Suppressor macrophage treated with lipopolysaccharide for 4 hours (primary cell): ENCODE measurements around the gene ANO10.
"Not testable (repeated sequence)": the region's sequence is repeated elsewhere in the genome, so short reads cannot be mapped to it uniquely, and the experiment has no call there.

Experiments used
- DNase-seq: peaks from one replicate; pipeline ENCODE4 v3.0.0-alpha.2; 2020

ANO10 gene

DNA sequence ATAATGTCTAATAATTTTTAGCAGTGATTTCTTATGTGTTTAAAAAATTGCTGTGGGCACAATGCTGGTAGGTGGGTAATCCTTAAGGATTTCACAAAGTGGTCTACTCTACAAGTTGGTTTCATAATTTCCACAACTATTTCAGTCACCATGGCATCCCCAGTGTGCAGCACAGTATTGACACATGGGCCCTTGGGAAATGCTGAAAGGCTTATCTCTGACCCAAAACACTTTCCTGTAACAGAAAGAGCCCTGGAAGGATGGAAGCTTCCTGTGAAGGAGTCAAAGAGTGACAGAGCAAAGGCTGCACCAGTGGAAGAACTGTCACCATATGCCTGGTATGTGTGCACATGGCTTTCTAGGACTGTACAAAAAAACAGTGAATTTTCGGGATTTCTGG is 153.7 kb downstream of the ANO10 start:
- DNase-seq = no peak

DNA sequence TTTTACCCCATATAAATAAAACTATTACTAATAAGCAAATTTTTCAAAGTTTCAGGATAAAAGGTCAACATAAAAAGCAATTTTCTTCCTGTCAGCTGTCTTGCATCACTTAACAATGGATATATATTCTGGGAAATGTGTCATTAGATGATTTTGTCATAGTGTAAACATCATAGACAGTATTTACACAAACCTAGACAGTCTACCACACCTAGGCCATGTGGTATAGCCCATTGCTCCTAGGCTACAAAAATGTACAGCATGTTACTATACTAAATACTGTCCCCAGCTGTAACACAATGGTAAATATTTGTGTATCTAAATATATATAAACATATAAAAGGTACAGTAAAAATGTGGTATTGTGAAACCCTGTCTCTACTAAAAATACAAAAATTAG is 156.7 kb downstream of the ANO10 start:
- no peak for DNase-seq

DNA sequence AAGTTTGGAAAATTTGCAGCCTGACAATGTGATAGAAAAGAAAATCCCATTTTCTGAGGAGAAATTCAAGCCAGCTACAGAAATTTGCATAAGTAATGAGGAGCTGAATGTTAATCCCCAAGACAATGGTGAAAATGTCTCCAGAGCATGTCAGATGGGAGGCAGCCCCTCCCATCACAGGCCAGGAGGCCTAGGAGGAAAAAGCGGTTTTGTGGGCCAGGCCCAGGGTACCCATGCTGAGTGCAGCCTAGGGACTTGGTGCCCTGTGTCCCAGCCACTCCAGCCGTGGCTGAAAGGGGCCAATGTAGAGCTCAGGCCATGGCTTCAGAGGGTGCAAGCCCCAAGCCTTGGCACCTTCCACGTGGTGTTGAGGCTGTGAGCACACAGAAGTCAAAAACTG is 159.2 kb downstream of the ANO10 start:
- not testable (repeated sequence) for DNase-seq

DNA sequence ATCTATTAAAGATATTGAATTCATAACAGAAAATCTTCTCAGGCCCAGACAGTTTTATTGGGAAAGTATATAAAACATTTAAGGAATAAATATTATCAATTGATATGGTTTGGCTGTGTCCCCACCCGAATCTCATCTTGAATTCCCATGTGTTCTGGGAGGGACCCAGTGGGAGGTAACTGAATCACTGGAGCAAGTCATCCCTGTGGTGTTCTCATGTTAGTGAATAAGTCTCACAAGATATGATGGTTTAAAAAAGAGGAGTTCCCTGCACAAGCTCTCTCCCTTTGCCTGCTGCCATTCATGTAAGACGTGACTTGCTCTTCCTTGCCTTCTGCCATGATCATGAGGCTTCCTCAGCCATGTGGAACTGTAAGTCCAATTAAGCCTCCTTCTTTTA is 160.5 kb downstream of the ANO10 start:
- DNase-seq = no peak

DNA sequence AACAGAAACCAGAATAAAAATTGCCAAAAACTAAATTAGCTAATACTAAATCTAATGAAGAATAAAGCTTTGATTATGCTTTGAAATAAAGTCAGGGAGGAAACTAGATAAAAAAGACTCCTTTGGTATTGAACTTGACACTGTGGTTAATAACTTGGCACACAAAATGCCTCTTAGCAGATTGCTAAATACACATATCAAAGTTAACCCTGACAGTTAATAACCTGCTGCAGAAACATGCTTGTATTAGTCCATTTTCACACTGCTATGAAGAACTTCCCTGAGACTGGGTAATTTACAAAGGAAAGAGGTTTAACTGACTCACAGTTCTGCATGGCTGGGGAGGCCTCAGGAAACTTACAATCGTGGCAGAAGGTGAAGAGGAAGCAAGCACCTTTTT is 164.8 kb downstream of the ANO10 start:
- DNase-seq = not testable (repeated sequence)

DNA sequence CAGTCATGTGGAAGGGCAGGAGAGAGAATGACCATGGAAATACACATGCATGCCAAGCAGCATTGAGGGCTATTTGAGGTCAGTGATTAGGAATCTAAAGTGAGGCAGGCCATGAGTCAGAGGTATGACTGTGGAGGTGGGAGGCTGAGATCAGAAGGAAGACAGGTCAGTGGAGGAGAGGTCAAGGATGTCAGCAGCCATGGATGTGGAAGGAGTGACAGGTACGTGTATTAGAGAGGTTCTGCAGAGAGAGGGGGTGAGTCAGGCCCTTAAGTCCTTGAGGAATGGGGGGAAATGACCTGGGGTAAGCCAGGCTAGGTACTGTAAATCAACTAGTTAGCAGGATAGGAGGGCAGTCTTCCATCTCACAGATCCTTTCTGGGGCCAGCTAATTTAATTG is 166.6 kb downstream of the ANO10 start:
- DNase-seq = peak; percentile 11

DNA sequence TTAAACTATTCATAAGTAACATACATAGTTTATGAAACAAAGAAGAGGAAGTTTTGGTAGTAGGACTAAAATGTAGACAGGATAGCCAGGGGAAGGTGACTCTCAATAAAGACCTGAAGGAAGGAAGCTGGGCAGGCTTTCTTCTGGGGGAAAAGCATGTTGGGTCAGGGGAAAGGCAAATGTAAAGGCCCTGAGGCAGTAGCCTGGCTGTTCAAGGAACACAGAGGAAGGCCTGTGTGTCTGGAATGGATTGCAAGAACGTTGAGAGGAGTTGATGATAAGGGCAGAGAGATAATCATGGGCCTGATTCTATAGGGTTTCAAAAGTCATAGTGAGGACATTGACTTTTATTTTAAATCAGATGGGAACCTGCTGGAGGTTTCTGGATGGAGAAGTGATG is 167.8 kb downstream of the ANO10 start:
- DNase-seq = no peak

DNA sequence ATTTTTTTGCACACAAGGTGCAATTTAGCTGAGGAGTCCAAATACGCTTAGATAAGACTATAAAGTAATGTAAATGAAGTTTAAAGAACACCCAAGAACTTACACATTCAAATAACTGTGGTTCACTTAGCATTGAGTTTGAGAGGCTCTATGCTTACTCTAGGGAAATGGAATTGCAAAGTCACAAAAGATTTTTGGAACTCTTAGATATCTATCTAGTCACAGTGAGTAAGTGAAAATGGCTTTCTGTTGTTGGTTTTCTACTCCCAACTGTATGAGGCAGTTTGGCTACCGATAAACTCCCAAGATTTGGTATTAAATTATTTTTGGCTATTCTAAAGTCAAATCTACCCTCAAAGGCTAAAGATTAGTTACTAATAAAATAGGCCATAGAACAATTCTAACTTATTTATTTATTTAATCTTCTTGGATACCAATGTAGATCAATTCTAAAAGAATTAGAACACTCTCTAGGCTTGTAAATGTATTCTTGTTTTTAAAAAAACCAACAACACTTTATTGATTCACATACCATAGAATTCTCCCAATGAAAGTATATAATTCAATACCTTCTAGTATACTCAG is 170.0 kb downstream of the ANO10 start:
- DNase-seq = no peak

DNA sequence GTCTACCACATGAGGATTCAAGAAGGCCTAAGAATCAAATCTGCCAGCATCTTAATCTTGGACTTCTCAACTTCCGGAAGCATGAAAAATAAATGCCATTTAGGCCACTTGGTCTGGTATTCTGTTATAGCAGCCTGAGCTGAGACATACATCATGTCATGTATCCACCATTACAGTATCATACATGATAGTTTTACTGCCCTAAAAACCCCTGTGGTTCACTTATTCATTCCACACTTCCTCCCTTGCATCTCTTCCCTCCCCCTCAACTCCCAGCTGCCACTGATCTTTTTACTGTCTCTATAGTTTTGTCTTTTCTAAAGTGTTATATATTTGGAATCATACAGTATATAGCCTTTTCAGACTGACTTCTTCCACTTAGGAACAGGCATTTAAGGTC is 173.7 kb downstream of the ANO10 start:
- no peak for DNase-seq

DNA sequence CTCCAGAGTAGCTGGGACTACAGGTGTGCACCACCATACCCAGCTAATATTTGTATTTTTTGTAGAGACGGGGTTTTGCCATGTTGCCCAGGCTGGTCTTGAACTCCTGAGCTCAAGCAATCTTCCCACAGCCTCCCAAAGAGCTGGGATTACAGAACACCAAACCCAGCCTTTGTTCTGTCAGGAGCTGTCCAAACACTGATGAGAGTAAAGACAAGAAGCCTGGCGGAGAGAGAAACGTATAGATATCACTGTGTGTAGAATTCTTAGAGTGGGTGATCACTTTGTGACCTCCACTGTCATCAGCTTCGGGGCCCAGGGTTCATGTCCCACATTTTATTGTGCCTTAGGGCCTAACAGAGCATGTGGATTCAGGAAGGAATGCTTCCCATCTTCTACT is 176.0 kb downstream of the ANO10 start:
- no peak for DNase-seq

DNA sequence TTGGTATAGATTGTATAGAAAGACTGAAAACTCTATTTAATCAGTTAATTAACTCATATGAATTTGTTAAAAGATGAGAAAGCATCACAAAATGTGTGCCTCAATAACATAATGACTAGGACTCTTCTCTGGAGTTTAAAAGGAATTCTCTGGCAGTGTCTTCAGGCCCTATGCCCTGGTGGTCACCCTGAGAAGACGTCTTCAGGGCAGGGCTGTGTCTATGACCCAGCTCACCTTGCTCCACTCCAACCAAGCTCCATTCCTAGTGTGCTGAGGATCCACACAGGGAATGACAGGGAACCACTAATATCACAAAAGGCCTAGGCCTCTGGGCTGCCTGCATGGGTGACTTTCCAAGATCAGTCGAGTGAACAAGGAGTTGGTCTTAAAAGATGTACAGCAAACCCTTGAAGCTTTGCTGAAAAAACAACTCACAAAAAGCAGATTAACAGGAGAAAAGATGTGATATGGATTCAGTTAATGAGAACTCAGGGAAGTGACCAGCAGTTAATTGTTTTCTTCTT is 178.9 kb downstream of the ANO10 start:
- DNase-seq = no peak

DNA sequence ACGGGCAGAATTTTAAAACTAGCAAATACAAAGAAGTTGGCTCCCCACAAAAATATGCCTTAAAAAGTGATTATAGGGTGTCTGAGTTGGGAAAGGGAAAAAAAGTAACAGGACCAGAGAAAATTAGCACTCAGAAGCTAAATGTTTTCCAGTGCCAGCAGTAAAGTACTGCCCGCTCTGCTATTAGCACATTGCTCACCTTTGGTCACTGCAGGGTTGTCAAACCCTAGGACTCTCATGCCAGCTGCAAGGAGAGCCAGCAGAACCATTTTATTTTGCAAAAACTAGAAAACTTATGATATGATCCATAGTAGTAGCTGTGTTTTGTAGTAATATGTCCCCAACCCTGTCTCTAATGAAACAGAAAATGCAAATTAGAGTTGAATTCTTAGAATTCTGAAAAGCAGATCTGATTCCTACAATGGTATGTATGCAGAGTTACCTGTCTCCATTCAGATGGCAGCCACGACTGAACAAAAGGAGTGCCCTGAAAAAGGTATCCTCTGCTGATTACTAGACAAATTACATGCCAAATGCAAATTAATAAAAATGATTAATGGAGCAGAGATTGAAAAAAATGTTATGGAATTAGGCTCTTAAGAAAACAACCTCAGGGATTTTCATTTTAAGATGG is 185.2 kb downstream of the ANO10 start:
- no peak for DNase-seq

DNA sequence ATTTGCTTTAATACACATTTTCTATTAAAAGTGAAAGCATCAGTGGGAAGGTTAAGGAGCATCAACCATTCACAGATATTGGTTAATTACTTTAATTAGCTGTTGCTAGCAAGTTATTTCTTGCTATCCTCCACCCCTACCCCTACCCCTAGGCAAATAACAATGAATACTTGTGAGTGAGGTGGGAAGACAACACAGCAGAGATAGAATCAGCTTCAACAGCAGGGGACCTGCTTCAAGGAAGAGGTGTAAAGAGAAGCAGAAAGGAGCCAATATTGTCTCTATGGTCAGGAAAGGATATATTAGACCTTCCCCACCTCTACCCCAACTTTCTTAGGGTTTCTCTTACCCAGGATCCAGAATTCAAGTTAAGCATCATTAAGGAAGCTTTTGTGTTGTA is 186.1 kb downstream of the ANO10 start:
- DNase-seq = no peak

DNA sequence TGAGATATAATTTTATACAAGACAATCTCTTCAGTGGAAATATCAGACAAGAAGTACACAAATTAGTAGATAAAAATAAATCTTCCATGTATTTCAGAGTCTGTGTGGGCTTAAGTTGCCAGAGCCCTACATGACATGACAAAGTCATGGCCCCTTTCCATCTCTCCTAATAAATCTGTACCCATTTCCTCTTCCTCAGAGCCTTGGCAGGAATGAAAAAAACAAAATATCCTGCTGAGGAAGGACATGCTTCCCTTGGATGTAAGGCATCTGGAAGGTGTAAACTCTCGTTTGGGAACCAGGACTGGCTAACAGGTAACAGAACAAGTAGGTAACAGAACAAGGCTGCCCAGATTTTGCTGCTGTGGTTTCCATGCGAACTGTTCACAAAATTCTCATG is 187.4 kb downstream of the ANO10 start:
- no peak for DNase-seq

DNA sequence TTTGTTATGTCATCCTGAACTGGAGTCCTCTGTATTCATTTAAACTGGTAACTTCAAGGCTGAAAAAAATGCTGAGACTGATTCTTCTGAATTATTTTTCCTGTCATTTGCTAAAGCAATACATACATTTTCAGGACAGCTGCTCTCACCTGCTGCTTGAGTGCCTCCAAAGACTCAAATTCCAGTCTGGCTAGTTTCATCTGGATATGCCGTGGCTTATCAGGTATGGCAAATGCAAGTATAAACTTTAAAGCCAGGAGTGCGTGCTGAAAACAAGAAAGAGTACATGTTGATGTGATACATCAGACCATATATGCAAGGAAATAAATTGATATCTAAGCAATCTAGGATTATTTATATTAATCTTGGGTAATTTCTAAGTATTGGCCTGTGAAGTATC is 189.3 kb downstream of the ANO10 start:
- DNase-seq = no peak

DNA sequence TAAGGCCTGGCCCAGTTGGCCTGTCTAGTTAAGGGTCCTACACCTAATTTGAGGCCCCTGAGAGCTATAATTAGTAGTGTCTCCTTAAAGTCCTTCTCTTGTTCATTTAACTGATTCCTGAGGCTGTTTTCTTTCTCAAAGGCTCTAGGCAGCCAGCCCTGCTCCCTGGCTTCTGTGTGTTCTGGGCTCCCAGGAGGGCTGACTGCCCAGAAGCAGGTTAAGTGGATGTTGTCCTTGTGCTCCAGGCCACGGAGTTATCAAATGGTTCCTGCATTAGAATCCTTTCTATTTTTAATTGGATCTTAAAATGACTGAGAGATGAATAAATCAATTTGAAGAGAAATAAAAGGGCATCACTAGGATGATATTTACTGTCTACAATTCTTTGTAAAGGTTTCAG is 195.4 kb downstream of the ANO10 start:
- no peak for DNase-seq

DNA sequence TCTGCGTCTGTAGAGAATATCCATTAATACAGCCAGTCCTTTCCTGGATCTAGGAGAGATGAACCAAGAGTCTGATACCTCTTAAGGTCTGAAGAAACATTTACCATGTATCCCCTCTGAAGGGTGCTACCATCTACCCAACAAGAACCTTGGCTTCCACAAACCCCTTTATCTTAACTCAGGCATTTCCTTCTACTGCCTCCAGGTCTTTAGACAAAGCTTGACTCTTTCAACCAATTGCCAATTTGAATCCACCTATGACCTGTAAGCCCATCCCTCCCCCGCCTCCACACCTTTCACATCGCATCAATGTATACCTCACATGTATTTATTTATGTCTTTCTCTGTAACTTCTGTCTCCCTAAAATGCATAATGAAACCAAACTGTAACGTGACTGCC is 196.0 kb downstream of the ANO10 start:
- no peak for DNase-seq

DNA sequence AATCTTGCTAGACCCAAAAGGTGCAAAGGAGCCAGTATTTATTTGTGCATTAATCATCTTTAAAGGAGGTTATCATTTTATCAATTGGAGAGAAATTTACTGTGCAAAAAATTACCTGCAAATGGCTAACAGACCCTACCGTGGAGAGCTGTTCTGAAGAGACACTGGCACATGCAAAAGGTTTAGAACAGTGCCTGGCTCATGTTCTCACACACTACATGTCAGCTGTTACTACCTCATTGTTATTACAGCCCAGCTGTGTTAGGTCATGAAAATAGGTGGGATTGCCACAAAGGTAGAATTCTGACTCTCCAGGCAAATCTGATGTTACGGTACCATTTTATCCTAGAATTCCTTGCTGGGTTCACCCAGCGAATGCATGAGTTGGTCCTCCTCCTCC is 198.2 kb downstream of the ANO10 start:
- DNase-seq = no peak

DNA sequence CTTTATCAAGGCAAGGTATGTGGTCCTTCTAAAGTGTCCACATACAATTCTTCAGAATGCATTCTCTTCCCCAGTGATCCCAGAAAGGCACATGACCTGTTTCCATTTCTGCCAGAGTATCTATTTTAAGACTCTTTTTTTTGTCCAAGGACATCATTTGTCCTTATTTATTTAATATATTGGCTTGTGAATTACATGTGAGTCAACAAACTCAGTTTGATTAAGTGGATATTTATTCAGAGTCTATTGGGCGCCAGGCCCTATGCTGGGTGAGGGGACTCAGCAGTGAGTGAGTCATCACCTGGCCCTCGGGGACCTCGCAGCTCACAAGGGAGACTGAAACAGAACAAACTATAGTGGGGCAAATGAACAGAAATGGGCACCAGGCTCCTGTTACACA is 198.7 kb downstream of the ANO10 start:
- DNase-seq = no peak

DNA sequence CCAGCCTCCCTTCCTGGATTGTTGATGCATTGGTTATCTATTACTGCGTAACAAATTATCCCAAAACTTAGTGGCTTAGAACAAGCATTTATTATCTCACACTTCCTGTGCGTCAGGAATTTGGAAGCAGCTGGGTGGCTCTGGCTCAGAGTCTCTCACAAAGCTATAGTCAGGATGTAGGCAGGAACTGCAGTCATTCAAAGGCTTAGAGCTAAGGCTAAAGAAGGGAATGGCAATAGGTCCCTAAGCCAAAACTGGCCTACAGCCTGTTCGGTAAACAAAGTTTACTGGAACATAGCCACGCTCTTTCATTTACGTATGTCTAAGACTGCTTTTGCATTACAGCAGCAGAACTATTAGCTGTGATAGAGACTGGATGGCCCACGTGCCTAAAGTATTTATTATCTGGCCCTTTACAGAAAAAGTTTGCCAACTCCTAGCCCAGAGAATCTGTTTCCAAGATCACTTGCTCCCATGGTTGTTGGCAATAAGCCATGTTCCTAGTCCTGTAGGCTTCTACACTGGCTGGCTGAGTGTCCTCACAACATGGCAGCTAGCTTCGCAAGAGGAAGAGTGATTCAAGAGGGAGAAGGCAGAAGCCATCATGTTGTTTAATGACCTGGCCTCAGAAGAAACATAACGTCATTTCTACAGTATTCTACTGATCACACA is 203.1 kb downstream of the ANO10 start:
- DNase-seq = no peak

DNA sequence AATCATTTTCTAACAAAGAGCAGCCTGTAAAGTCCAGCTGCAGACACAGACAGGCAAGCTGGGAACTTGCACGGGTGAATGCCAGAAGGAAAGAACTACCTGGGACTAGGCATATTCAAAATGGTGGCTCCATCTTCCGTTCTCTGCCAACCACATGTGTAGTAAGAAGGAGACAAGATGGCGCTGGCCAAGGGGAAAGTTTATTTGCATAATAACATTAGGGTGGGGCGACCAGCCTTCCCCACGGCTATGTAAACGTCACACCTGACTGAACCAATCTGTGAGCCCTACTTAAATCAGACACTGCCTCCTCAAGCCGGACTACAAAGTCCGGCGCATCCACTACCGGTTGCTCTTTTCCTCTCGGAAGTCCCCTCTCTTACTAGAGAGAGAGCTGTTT is 204.7 kb downstream of the ANO10 start:
- no peak for DNase-seq

DNA sequence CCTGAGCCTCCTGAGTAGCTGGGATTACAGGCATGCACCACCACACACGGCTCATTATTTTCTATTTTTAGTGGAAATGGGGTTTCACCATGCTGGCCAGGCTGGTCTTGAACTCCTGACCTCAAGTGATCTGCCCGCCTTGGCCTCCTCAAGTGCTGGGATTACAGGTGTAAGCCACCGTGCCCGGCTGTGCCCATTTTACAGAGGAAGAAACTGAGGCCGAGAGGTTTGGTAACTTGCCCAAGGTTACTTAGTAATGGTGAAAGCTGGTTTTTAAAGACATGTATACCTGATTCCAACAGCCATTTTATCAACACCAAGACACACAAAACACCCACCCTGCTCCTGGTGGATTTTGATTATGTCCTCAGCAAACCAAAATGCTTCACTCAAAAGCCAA is 206.7 kb downstream of the ANO10 start:
- DNase-seq = no peak

DNA sequence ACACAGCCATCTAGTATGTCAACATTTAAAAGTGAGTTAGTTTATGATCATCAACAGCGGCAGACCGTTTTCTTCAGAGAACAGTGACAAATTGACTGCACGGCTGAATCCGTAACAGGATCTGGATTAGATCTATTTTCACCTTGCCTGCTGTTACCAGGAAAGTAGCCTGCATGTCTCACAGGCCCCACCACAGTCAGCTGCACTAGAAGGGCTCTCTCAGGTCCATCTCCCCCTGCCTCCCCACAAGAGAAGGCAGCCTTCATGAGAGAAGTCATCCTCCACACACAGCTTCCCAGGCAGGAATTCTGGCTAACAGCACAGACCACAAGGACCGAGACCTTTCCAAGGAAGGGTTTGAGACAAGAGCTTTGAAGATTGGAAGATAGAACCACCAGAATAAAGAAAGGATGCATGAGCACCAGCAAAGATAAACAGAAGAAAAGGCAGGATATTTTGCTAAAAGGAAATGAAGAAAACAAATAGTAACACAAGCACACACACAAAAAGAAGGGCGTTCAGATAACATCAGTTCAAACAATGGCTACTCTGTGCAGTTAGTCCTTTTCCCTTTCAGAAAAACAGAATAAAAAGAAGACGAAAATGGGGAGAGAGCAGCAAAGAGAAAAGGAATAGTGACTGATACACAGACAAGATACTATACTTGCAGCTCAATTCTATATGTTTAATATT is 208.0 kb downstream of the ANO10 start:
- DNase-seq = no peak

DNA sequence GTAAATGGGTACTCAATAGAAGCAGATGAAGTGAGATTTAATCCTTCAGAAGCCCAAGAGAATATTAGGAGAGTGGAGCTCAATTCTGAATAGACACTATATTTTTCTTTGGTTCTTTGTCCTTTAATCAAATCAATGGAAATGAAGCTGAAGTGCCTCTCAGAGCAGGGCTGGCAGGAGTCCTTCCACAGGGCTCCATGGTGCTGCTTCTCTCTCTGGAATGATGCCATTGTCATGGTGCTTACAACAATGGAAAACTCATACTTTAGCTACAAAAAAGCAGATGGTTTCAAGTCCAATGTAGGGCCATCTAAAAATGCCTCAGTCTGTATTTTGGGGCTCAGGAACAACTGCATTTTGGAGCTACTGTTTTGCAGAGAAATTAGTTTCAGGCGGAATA is 210.4 kb downstream of the ANO10 start:
- no peak for DNase-seq
